HEK293T (cell line): Measurements from ENCODE around the gene SLC40A1.

Source experiments
- ARNT ChIP-seq: fragments of 450-650 bp; IDR thresholded peaks from 2 replicates; pipeline ENCODE4 v1.6.1; 2017; ENCODE audit warnings: mild to moderate bottlenecking
- BHLHE40 ChIP-seq: fragments of 450-650 bp; IDR thresholded peaks from 2 replicates; pipeline ENCODE4 v1.6.1; 2016; ENCODE audit warnings: mild to moderate bottlenecking, moderate library complexity, borderline replicate concordance
- FOXA1 ChIP-seq: fragments of 450-650 bp; IDR thresholded peaks from 2 replicates; pipeline ENCODE4 v1.6.1; 2016; ENCODE audit warnings: mild to moderate bottlenecking
- FOXK2 ChIP-seq: fragments of 450-650 bp; IDR thresholded peaks from 2 replicates; pipeline ENCODE4 v1.6.1; 2016; ENCODE audit warnings: mild to moderate bottlenecking
- HDGF ChIP-seq: fragments of 450-650 bp; IDR thresholded peaks from 2 replicates; pipeline ENCODE4 v1.6.1; 2017; ENCODE audit warnings: antibody characterized with exemption, borderline replicate concordance
- PKNOX1 ChIP-seq: fragments of 450-650 bp; IDR thresholded peaks from 2 replicates; pipeline ENCODE4 v1.6.1; 2016
- SP1 ChIP-seq: fragments of 450-650 bp; IDR thresholded peaks from 2 replicates; pipeline ENCODE4 v1.6.1; 2017
- SUZ12 ChIP-seq: fragments of 450-650 bp; IDR thresholded peaks from 2 replicates; pipeline ENCODE4 v1.6.1; 2016; ENCODE audit warnings: mild to moderate bottlenecking

- TF ChIP-seq SP1 (no peak), FOXA1 (no peak), BHLHE40 (no peak), SUZ12 (no peak), FOXK2 (no peak), ARNT (no peak), HDGF (no peak), PKNOX1 (no peak)
These were observed 3.5 kb downstream of the SLC40A1 start for GRCh38 chr2:189577121-189577520.
